Activated CD4-positive, alpha-beta T cell treated with anti-CD3 and anti-CD28 coated beads for 24 hours (primary cell): ENCODE results near the gene GCG.

Experiments used
- DNase-seq, 2 donors: peaks; one replicate each; pipeline ENCODE4 v3.0.0-alpha.2; 2020; ENCODE audit warnings: low read depth in 2 of 2

GCG gene

DNA sequence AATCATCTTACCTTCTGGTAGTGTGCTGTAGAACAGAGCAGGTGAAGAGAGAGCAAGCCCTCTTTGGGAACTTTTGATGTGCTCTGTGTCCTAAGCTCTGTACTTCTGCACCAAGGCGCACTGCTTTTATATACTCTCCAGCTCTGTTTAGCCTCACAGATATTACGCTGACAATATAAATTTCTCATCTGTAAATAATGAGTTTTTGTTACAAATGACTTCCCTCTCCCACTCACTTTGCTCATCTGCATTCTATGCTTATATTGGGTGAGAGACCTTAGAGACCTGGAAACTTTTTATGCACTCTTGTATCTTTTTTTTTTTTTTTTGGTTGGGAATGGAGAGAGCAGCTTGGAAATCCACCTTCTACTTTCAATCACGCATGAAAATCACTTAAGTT, at the start of gene GCG:
Gene GCG, minus strand, starts transcription at position 101 of the 400 bp plus-strand sequence. CDS start 3,069 bp downstream, outside the sequence.
- no peak for DNase-seq

- DNase-seq, result no peak
These were observed 48.6 kb upstream of the GCG start for GRCh38 chr2:162200636-162201035.

DNA sequence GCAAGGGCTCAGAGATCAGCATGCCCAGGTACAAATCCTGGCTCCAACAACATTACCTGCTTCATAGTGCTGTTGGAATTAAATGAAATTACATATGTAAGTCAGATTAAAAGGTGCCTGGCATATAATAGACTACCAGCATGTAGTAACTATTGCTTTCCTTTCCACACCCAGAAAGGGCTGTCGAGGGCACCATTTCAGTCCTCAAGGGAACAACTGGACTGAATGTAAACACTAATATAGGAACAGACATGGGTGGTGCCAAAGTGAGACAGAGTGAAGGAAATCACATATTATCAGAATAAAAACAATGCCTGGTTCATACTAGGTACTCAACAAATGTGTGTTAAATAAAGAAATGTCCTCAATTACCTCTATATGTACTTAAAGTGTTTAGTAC, 47.9 kb upstream of the GCG start:
- DNase-seq, result no peak

- no peak for DNase-seq
These were observed 46.2 kb upstream of the GCG start for GRCh38 chr2:162198239-162198638.

- DNase-seq, result no peak
These were observed 45.2 kb upstream of the GCG start for GRCh38 chr2:162197069-162197825.

DNA sequence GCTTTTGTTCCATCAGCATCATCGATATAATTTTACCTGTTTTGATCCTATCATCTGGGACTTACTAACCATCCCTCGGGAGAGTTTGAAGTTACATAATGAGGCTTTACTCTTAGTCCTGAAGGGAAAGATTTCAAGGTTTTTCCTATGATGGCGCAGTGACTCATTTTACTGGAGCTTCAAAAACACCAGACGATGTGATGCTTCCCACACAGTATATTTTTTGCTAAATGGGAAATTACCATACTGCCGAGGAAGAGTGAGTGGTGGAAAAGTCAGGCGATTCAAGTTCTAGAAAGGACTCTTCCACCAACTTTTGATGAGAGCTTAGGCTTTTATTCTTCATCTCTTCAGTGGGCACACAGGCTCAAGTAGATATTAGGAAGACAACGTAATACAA, 44.6 kb upstream of the GCG start:
- no peak for DNase-seq

GRCh38 chr2:162188451-162188850, 36.4 kb upstream of the GCG start:
- no peak for DNase-seq

DNA sequence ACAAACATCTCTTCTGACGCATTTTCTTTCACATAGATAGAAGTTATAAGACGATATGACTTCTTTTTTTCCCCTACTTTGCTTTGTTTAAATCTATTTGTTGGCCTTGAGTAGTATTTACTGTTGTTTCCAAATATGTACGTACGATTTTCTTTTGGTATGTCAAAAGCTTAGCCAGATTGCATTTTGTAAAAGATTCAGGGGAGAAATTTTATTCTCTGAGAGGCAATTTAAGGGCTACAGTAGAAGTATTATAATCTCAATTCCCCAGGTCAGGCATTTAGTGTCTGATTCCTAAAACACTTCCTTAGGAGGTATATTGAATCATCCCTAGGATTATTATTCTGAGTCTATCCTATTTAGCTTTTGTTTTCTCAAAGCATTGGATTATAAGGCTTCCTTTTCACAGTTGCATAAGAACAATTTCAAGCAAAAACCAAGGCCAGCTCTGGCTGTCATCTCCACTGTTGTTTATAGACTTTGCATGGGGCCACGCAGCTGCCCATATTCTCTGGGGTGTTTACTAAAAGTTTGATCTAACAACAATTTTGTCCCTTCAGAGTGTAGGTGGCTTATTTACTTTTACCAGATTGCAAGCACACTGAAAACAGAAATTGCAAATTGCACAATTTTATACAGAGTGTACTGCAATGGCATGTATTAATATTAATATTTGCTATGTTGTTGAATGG, 33.6 kb upstream of the GCG start:
- DNase-seq, result no peak

- DNase-seq, result no peak
These were observed 32.9 kb upstream of the GCG start for GRCh38 chr2:162184821-162185450.

DNA sequence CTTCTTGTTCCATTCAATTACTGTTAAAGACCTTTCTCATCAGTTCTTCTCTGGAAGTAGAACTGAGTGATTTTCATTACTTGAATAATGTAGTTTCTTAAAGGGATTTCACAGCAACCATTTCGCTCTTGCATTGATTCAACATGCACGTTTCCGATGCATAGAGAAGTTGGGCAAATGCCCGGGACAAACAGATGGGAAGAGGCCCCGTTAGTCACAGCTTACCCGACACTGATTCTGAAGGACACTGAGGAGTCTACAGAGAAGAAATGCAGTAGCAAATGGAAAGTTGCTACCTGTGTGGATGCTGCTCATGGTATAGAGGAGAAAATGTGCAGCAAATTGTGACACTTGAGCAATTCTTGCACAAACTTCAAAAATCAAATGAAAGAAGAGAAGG, 32.3 kb upstream of the GCG start:
- no peak for DNase-seq

- DNase-seq, result no peak
These were observed 30.3 kb upstream of the GCG start for GRCh38 chr2:162182395-162182794.

GRCh38 chr2:162177301-162177700, 25.3 kb upstream of the GCG start:
- no peak for DNase-seq

DNA sequence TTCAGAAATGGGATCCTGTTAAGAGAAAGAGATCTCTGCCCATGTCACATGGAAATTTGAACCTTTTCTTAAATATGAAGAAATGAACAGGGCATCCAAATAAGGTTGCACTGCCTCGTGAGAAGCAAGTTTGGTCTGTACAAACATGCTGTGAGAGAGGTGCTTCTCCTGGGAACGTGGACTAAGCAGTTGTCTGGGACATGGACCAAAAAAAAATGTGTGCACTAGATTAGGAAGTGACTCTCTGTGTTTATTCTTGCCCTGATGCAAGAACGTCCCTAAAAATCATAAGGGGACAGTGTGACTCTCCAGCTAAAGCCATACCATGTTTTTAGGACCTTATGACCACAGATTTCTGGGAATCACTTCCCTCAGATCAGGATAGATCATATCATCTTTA, 23.7 kb upstream of the GCG start:
- DNase-seq, result no peak

- no peak for DNase-seq
These were observed 22.7 kb upstream of the GCG start for GRCh38 chr2:162174746-162175145.

GRCh38 chr2:162172802-162173370, 20.8 kb upstream of the GCG start:
- DNase-seq, result no peak

DNA sequence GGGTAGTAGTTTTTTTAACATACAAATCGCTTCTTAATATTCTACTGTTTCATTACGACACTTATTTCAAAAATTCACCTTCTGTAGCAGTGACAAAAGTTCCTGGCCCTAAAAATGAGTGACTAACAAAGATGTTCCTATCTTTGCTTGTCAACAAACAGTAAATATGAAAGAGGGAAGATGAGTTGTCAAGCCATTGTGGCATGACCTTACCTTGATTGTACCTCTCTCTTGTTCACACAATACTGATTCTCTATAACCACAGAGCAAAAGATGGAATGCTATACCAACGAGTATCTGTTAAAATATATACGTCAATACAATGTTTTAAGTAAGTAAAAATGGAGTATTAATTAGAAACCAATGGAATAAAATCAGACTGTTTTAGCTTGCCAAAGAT, 14.7 kb upstream of the GCG start:
- DNase-seq, result no peak

- DNase-seq, result no peak
These were observed 14.1 kb upstream of the GCG start for GRCh38 chr2:162166174-162166573.

- no peak for DNase-seq
These were observed 12.8 kb upstream of the GCG start for GRCh38 chr2:162164802-162165201.

- DNase-seq, result no peak
These were observed 7.4 kb upstream of the GCG start for GRCh38 chr2:162159446-162159845.

DNA sequence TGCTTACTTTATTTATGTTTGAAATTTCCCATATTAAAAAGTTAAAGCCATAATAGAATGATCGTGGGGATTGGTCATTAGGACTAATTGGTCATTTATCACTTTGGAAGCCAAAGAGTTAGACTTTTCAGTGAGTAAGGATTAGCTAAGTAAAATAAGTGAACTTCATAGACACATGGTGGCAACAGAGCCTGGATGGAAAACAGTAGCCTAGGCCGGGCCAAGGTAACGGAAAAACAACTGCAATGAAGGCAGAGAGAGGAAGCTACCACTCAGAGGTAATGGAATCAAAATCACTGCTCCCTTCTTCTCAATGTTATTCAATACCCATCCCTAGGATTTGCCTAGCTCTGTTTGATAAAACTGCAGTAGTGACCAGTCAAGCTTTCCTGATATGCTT, 4.1 kb upstream of the GCG start:
- no peak for DNase-seq

GRCh38 chr2:162155093-162155492, 3.0 kb upstream of the GCG start:
- DNase-seq, result no peak

- peak; percentile 31 to 44 for DNase-seq
These were observed 1.7 kb upstream of the GCG start for GRCh38 chr2:162153608-162154224.
